WERI-Rb-1 (cell line): Measurements from ENCODE around the gene DUSP23.

Source experiments
- DNase-seq: peaks from one replicate; pipeline ENCODE4 v3.0.0-alpha.2; 2020
- H3K27ac ChIP-seq: fragments of 250-450 bp; sonication (Bioruptor Pico); 2 replicates; pipeline ENCODE4 v1.5.1; 2020; ENCODE audit warnings: mild to moderate bottlenecking, moderate library complexity
- H3K27me3 ChIP-seq: fragments of 250-450 bp; sonication (Bioruptor Pico); 2 replicates; pipeline ENCODE4 v1.5.1; 2021; ENCODE audit warnings: mild to moderate bottlenecking, low read depth, moderate library complexity; ENCODE audit not compliant: insufficient read depth, severe bottlenecking
- H3K36me3 ChIP-seq: fragments of 250-450 bp; sonication (Bioruptor Pico); 2 replicates; pipeline ENCODE4 v1.5.1; 2020; ENCODE audit warnings: mild to moderate bottlenecking, moderate library complexity
- H3K4me3 ChIP-seq: 2 replicates; pipeline ENCODE4 v1.5.1; 2011; ENCODE audit warnings: low read depth, mild to moderate bottlenecking, control low read depth, low read length
- H3K9me3 ChIP-seq: fragments of 250-450 bp; sonication (Bioruptor Pico); 2 replicates; pipeline ENCODE4 v1.5.1; 2021; ENCODE audit warnings: mild to moderate bottlenecking, moderate library complexity; ENCODE audit not compliant: severe bottlenecking
- CTCF ChIP-seq: IDR thresholded peaks from 2 replicates; pipeline ENCODE4 v1.5.1; 2011; ENCODE audit warnings: low read depth, mild to moderate bottlenecking, control low read depth, inconsistent platforms, low read length

Gene DUSP23

GRCh38 chr1:159786966-159787365 is 6.2 kb downstream of the DUSP23 start:
- Histone ChIP-seq H3K27ac (no peak overlapping the region), H3K9me3 (peaks cover 3% of the 10 kb centered on the region), H3K27me3 (peaks cover 97% of the 10 kb centered on the region), H3K4me3 (no peak overlapping the region), H3K36me3 (no peaks in the 10 kb centered on the region)
- no peak for DNase-seq
- TF ChIP-seq CTCF: no peak

- Histone ChIP-seq H3K9me3 (no peaks in the 10 kb centered on the region), H3K36me3 (no peaks in the 10 kb centered on the region), H3K4me3 (no peak overlapping the region), H3K27me3 (peaks cover 97% of the 10 kb centered on the region), H3K27ac (no peak overlapping the region)
- TF ChIP-seq CTCF: peak; percentile 86
- peak; percentile 37 for DNase-seq
Measured at GRCh38 chr1:159790237-159790917, 9.6 kb downstream of the DUSP23 start.

- no peak for DNase-seq
- no peaks in the 10 kb centered on the region for H3K36me3 ChIP-seq
- H3K9me3 ChIP-seq: no peaks in the 10 kb centered on the region
- no peak overlapping the region for H3K27ac ChIP-seq
- H3K27me3 ChIP-seq: peaks cover 97% of the 10 kb centered on the region
- TF ChIP-seq CTCF: no peak
- no peak overlapping the region for H3K4me3 ChIP-seq
Measured at GRCh38 chr1:159791031-159791430, 10.3 kb downstream of the DUSP23 start.

GRCh38 chr1:159791461-159791860 is 10.7 kb downstream of the DUSP23 start:
- TF ChIP-seq CTCF: no peak
- DNase-seq: no peak
- no peaks in the 10 kb centered on the region for H3K9me3 ChIP-seq
- H3K4me3 ChIP-seq: no peak overlapping the region
- H3K27ac ChIP-seq: no peak overlapping the region
- no peaks in the 10 kb centered on the region for H3K36me3 ChIP-seq
- peaks cover 97% of the 10 kb centered on the region for H3K27me3 ChIP-seq

DNA sequence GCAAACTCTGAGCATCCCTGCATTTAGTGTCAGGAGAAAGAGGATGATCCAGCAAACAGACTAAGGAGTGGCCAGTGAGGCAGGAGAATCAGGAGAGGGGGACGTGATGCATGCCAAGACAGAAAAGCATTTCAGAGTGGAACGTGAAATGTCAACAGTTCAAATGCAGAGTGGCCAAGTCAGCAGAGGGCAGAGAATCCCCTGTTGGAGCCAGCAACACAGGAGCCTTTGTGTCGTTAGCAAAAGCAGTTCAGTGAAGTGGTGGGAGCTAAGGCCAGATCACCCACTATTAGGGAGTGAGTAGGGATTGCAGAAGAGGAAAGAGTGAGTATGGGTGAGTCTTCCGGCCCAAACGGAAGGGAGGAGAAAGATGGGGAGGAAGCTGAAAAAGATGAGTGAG is 14.8 kb downstream of the DUSP23 start:
- peaks cover 95% of the 10 kb centered on the region for H3K27me3 ChIP-seq
- TF ChIP-seq CTCF: no peak
- DNase-seq: no peak
- H3K9me3 ChIP-seq: no peaks in the 10 kb centered on the region
- H3K4me3 ChIP-seq: no peak overlapping the region
- no peaks in the 10 kb centered on the region for H3K36me3 ChIP-seq
- no peak overlapping the region for H3K27ac ChIP-seq

DNA sequence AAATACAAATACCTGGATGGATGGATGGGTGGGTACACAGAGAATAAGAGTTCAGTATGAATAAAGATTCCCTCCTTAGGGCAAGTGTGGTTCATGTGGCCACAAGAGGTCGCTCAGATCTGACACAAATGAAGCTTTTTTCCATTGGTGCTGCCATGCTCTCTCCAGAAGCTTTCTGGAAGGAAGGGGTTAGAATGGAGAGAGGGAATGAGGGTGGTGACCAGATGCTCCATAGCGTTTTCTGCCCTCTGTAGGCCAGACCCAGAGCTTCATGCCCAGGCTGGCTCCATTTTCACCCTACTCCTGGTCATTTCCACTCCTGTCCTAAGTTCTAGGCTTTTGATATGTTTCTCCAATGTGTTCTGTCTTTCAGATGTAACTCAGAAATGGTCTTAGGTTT is 18.1 kb downstream of the DUSP23 start:
- H3K27me3 ChIP-seq: peaks cover 98% of the 10 kb centered on the region
- H3K36me3 ChIP-seq: no peaks in the 10 kb centered on the region
- no peaks in the 10 kb centered on the region for H3K9me3 ChIP-seq
- no peak overlapping the region for H3K4me3 ChIP-seq
- H3K27ac ChIP-seq: no peak overlapping the region
- DNase-seq: peak; percentile 83
- peak; percentile 84 for TF ChIP-seq CTCF
